ENCODE results near the gene HEPN1. TPM values are rescaled to one million over a fixed set of nuclear protein-coding genes. Genes with fewer than 3 reads are reported as not detected.

The HEPN1 gene
- total RNA-seq, 1 donor from 2014 or later: not detected

- H3K36me3 Mint-ChIP-seq (ENCODE audit: low read depth): peaks cover 2% of the 10 kb centered on the region
- no peak for ATAC-seq (ENCODE audit: low read depth)
- DNase-seq: no peak
- H3K9me3 Mint-ChIP-seq: no peaks in the 10 kb centered on the region
- peaks cover 18% of the 10 kb centered on the region for H3K4me1 Mint-ChIP-seq
- H3K27ac Mint-ChIP-seq: no peak overlapping the region
- CTCF ChIA-PET: interaction anchor here (0.7 to 1.5 kb wide), 9 partner anchors 11 to 265 kb away, joined by 3 to 11 read pairs (median 4); partner anchors contain the start of gene ROBO3
- intact Hi-C loops (cut with micrococcal nuclease): loop anchor here (1.0 to 2.0 kb wide), 3 partner anchors 76 to 1010 kb away; partner anchors contain the start of gene HYLS1
- TF ChIP-seq CTCF (IDR thresholded peaks at IDR 0.05): no peak
- H3K4me3 Mint-ChIP-seq: peak overlapping the region; percentile 85
- H3K27me3 Mint-ChIP-seq: peaks cover 61% of the 10 kb centered on the region
- POLR2A ChIA-PET: interaction anchor here (1.2 kb wide), 1 partner anchor 254 kb away, joined by 7 read pairs; the partner anchor contains the start of gene TBRG1
These were observed 42.0 kb upstream of the HEPN1 start for GRCh38 chr11:124876818-124877630.

- ChIA-PET CTCF (no interaction called here), POLR2A (no interaction called here)
- Mint-ChIP-seq H3K27ac (no peak overlapping the region), H3K9me3 (no peaks in the 10 kb centered on the region), H3K4me3 (peak overlapping the region; percentile 85), H3K27me3 (peaks cover 58% of the 10 kb centered on the region), H3K36me3 (ENCODE audit: low read depth) (peaks cover 2% of the 10 kb centered on the region), H3K4me1 (peaks cover 18% of the 10 kb centered on the region)
- TF ChIP-seq CTCF (IDR thresholded peaks at IDR 0.05): no peak
- DNase-seq: no peak
- intact Hi-C loops (cut with micrococcal nuclease): loop anchor here (2.0 kb wide), 2 partner anchors 263 to 1009 kb away; partner anchors contain the start of gene HYLS1
- no peak for ATAC-seq (ENCODE audit: low read depth)
These were observed 41.5 kb upstream of the HEPN1 start for GRCh38 chr11:124877631-124877909.

GRCh38 chr11:124877910-124878758 is 40.9 kb upstream of the HEPN1 start:
- peaks cover 18% of the 10 kb centered on the region for H3K4me1 Mint-ChIP-seq
- intact Hi-C loops (cut with micrococcal nuclease): loop anchor here (2.0 kb wide), 2 partner anchors 263 to 1009 kb away; partner anchors contain the start of gene HYLS1
- peaks cover 56% of the 10 kb centered on the region for H3K27me3 Mint-ChIP-seq
- ATAC-seq (ENCODE audit: low read depth) (no peak), DNase-seq (no peak)
- no peak for TF ChIP-seq CTCF (IDR thresholded peaks at IDR 0.05)
- ChIA-PET CTCF (no interaction called here), POLR2A (no interaction called here)
- no peaks in the 10 kb centered on the region for H3K9me3 Mint-ChIP-seq
- H3K36me3 Mint-ChIP-seq (ENCODE audit: low read depth): peaks cover 2% of the 10 kb centered on the region
- no peak overlapping the region for H3K27ac Mint-ChIP-seq
- H3K4me3 Mint-ChIP-seq: peak overlapping the region; percentile 41

- no peak overlapping the region for H3K4me3 Mint-ChIP-seq
- peaks cover 49% of the 10 kb centered on the region for H3K27me3 Mint-ChIP-seq
- CTCF ChIA-PET: no interaction called here
These were observed 40.1 kb upstream of the HEPN1 start for GRCh38 chr11:124878759-124879492.

More at GRCh38 chr11:124878759-124879492, 40.1 kb upstream of the HEPN1 start:
- Mint-ChIP-seq H3K36me3 (ENCODE audit: low read depth) (peaks cover 2% of the 10 kb centered on the region), H3K27ac (no peak overlapping the region), H3K9me3 (no peaks in the 10 kb centered on the region), H3K4me1 (peaks cover 18% of the 10 kb centered on the region)
- ATAC-seq (ENCODE audit: low read depth) (no peak), DNase-seq (no peak)
- POLR2A ChIA-PET: no interaction called here
- intact Hi-C loops (cut with micrococcal nuclease): no loop called here
- TF ChIP-seq CTCF (IDR thresholded peaks at IDR 0.05): no peak
